Right atrium auricular region (tissue), 2 donors: Measurements from ENCODE around the gene THSD4. TPM values are rescaled to one million over a fixed set of nuclear protein-coding genes. Genes with fewer than 3 reads are reported as not detected.

Experiments
- DNase-seq: peaks from one replicate; pipeline ENCODE4 v3.0.0-alpha.2; 2019; ENCODE audit warnings: low spot score
- H3K27ac ChIP-seq, 2 donors: fragments of 200-600 bp; sonication (generic); 1 replicate in 1 of 2; 2 replicates in 1 of 2; pipeline ENCODE4 v1.5.1; 2016 to 2019
- H3K27me3 ChIP-seq, 2 donors: fragments of 200-600 bp; sonication (generic); one replicate each; pipeline versions ENCODE4 v1.5.1 to v1.6.0; 2017 to 2019
- H3K36me3 ChIP-seq: fragments of 200-600 bp; sonication (generic); one replicate; pipeline ENCODE4 v1.5.1; 2016
- H3K4me1 ChIP-seq, 2 donors: fragments of 200-600 bp; sonication (generic); one replicate each; pipeline versions ENCODE4 v1.5.1 to v1.6.0; 2017 to 2019
- H3K4me3 ChIP-seq, 2 donors: fragments of 200-600 bp; sonication (generic); 1 replicate in 1 of 2; 2 replicates in 1 of 2; pipeline ENCODE4 v1.5.1; 2017 to 2019; ENCODE audit warnings: mild to moderate bottlenecking in 1 of 2, moderate library complexity in 1 of 2
- H3K9me3 ChIP-seq, 2 donors: fragments of 200-600 bp; sonication (generic); one replicate each; pipeline ENCODE4 v1.5.1; 2019
- total RNA-seq, 2 donors: library from RNA; depleted of rRNA; stranded (reverse); fragments of >200 nt; gene quantifications; one replicate each; pipeline ENCODE4 v1.1.0, GENCODE V29; 2016
- TF ChIP-seq, protein P1 (sequence below), 2 donors: fragments of 200-600 bp; sonication (generic); IDR thresholded peaks; one replicate each; pipeline ENCODE4 v1.5.1; 2019; ENCODE audit warnings: antibody characterized with exemption in 2 of 2

Gene THSD4
- total RNA-seq, 2 donors from 2014 or later: 41.2 to 85.3 TPM

DNA sequence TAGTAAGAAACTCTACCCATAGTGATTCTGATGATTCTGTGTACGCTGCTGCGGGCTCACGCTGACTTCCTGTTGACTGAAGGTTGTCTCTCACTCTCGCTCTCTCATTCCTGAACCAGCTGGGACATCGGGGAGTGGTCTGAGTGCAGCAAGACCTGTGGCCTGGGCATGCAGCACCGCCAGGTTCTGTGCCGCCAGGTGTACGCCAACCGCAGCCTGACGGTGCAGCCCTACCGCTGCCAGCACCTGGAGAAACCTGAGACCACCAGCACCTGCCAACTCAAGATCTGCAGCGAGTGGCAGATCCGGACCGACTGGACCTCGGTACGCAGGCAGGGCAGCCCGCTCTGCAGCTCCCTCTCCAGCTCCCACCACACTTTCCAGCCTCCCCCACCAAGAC lies 631.4 kb downstream of the THSD4 start:
- TF ChIP-seq, protein P1, sequence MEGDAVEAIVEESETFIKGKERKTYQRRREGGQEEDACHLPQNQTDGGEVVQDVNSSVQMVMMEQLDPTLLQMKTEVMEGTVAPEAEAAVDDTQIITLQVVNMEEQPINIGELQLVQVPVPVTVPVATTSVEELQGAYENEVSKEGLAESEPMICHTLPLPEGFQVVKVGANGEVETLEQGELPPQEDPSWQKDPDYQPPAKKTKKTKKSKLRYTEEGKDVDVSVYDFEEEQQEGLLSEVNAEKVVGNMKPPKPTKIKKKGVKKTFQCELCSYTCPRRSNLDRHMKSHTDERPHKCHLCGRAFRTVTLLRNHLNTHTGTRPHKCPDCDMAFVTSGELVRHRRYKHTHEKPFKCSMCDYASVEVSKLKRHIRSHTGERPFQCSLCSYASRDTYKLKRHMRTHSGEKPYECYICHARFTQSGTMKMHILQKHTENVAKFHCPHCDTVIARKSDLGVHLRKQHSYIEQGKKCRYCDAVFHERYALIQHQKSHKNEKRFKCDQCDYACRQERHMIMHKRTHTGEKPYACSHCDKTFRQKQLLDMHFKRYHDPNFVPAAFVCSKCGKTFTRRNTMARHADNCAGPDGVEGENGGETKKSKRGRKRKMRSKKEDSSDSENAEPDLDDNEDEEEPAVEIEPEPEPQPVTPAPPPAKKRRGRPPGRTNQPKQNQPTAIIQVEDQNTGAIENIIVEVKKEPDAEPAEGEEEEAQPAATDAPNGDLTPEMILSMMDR (IDR thresholded peaks at IDR 0.05): no peak
- Histone ChIP-seq H3K4me1 (no peaks in the 10 kb centered on the region), H3K27me3 (no peaks in the 10 kb centered on the region), H3K9me3 (no peaks in the 10 kb centered on the region), H3K36me3 (peaks cover 10% of the 10 kb centered on the region), H3K4me3 (no peak overlapping the region), H3K27ac (no peak overlapping the region)
- no peak for DNase-seq

DNA sequence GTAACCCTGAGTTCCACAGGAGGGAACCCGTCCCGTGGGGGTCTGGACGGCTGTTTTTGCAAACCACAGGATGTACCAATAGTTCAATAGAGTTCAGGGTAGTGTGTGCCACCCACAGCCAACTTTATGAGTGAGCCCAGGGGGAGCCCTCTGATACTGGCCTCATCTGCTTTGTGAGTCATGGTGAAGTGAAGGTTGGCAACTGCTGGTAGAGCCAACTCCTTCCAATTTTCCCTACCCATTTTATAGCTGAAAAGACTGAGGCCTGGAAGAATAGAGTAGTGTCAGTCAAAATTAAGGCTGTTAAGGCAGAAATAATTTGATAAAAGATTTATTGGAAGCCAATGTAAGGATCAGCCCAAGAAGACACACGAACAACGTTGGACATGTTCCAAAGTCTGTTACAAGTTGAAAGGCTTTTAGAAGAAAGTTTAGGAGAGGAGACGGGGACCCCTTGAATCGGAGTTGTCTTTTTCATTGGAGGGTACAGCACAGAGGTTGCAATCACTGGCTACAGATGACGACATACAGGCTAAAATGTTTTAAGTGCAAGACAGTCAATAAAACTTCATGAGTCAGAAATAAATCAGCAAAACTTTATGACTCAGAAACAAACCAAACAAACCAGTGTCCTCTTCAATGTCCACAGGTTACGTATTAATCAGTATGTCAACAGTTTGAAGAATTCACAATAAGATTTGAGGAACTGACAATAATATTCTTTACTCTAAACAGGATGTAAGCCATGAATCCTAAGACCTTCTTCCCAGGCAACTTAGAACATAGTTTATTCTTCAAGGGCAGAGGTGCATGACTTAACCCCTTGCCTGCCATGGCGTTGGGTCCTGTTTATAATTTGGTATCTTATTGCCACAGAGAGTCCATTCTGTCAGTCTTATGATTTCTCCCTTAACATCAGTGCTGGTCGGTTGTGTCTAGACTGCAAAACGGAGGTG lies 632.1 kb downstream of the THSD4 start:
- Histone ChIP-seq H3K4me1 (no peaks in the 10 kb centered on the region), H3K36me3 (peaks cover 10% of the 10 kb centered on the region), H3K27ac (no peak overlapping the region), H3K9me3 (no peaks in the 10 kb centered on the region), H3K4me3 (no peak overlapping the region), H3K27me3 (no peaks in the 10 kb centered on the region)
- no peak for DNase-seq
- TF ChIP-seq, protein P1 (IDR thresholded peaks at IDR 0.05): no peak

DNA sequence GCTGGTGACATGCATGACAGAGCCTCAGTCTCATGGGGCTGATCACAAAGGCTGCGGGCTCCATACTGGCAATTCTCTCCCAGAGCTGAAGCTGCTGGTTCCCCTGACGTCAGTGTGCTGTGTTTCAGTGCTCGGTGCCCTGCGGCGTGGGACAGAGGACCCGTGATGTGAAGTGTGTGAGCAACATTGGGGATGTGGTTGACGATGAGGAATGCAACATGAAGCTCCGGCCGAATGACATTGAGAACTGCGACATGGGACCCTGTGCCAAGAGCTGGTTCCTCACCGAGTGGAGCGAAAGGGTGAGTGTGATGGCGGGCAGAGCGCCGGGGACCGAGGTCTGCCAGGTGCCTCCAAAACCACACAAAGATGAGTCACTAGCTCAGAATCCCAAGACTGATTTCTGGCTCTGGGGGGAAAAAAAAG lies 633.0 kb downstream of the THSD4 start:
- H3K4me1 ChIP-seq: no peaks in the 10 kb centered on the region
- H3K27ac ChIP-seq: no peak overlapping the region
- H3K9me3 ChIP-seq: no peaks in the 10 kb centered on the region
- H3K4me3 ChIP-seq: no peak overlapping the region
- no peak for DNase-seq
- peaks cover 10% of the 10 kb centered on the region for H3K36me3 ChIP-seq
- no peaks in the 10 kb centered on the region for H3K27me3 ChIP-seq
- TF ChIP-seq, protein P1 (IDR thresholded peaks at IDR 0.05): no peak

DNA sequence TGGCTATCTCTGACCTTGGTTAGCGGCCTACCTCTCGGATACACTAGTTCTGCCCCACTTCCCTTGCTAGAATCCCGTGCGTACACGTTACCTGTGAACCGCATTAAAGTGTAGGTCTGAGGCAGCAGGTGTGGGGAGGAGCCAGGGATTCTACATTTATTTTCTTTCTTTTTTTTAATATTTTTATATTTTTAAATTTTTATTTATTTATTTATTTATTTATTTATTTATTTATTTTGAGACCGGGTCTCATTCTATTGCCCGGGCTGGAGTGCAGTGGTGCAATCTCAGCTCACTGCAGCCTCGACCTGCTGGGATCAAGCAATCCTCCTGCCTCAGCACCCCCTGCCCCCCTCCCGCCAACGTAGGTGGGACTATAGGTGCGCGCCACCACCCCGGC lies 634.2 kb downstream of the THSD4 start:
- Histone ChIP-seq H3K9me3 (no peaks in the 10 kb centered on the region), H3K27me3 (no peaks in the 10 kb centered on the region), H3K4me1 (no peaks in the 10 kb centered on the region), H3K4me3 (no peak overlapping the region), H3K27ac (no peak overlapping the region), H3K36me3 (peaks cover 10% of the 10 kb centered on the region)
- TF ChIP-seq, protein P1 (IDR thresholded peaks at IDR 0.05): no peak
- no peak for DNase-seq

DNA sequence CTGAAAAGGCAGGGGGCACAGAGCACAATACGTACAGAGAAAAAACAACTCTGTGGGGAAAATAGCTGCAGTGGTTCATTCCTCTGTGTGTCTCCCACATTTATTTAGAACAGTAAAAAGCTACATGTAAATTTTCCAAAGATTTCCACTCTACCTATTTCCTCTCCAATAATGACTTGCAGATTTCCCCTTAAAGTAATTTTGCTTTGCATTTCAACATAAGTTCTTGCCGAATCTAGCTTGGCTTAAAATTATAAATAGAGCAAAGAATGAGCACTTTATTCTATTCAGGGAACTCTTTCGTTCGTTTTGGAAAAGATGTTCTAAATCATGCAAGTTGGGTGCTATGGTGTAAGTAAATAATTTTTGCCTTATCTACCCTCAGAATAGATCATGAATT lies 636.9 kb downstream of the THSD4 start:
- Histone ChIP-seq H3K27ac (no peak overlapping the region), H3K9me3 (no peaks in the 10 kb centered on the region), H3K27me3 (no peaks in the 10 kb centered on the region), H3K4me3 (no peak overlapping the region), H3K36me3 (peaks cover 10% of the 10 kb centered on the region), H3K4me1 (no peaks in the 10 kb centered on the region)
- TF ChIP-seq, protein P1 (IDR thresholded peaks at IDR 0.05): no peak
- no peak for DNase-seq
